Measurements from ENCODE around the gene ITGA2B. TPM values are rescaled to one million over a fixed set of nuclear protein-coding genes. Genes with fewer than 3 reads are reported as not detected.
"Not testable (repeated sequence)": the region's sequence is repeated elsewhere in the genome, so short reads cannot be mapped to it uniquely, and the experiment has no call there.

The ITGA2B gene
- total RNA-seq, 1 experiment from 2014 or later: 6.2 TPM

- H3K36me3 ChIP-seq (replicated peaks; ENCODE audit: control insufficient read depth, insufficient read depth, low read length): peaks cover 33% of the 10 kb centered on the region
- no peak overlapping the region for H3K4me3 ChIP-seq (ENCODE audit: insufficient read depth, low read depth, low read length)
- no peaks in the 10 kb centered on the region for H3K27me3 ChIP-seq (ENCODE audit: control insufficient read depth, insufficient read depth, low read length)
- no peak for DNase-seq
Observed at GRCh38 chr17:44398692-44399691, 9.5 kb upstream of the ITGA2B start.

GRCh38 chr17:44397479-44398440 is 8.3 kb upstream of the ITGA2B start:
- Histone ChIP-seq H3K27me3 (ENCODE audit: control insufficient read depth, insufficient read depth, low read length) (no peaks in the 10 kb centered on the region), H3K36me3 (replicated peaks; ENCODE audit: control insufficient read depth, insufficient read depth, low read length) (peaks cover 33% of the 10 kb centered on the region), H3K4me3 (ENCODE audit: insufficient read depth, low read depth, low read length) (no peak overlapping the region)
- DNase-seq: no peak

- no peaks in the 10 kb centered on the region for H3K27me3 ChIP-seq (ENCODE audit: control insufficient read depth, insufficient read depth, low read length)
- H3K4me3 ChIP-seq (ENCODE audit: insufficient read depth, low read depth, low read length): no peak overlapping the region
- peaks cover 33% of the 10 kb centered on the region for H3K36me3 ChIP-seq (replicated peaks; ENCODE audit: control insufficient read depth, insufficient read depth, low read length)
- no peak for DNase-seq
Observed at GRCh38 chr17:44396946-44397345, 7.5 kb upstream of the ITGA2B start.

GRCh38 chr17:44394833-44395232 is 5.4 kb upstream of the ITGA2B start:
- H3K36me3 ChIP-seq (replicated peaks; ENCODE audit: control insufficient read depth, insufficient read depth, low read length): peaks cover 19% of the 10 kb centered on the region

GRCh38 chr17:44394112-44394511 is 4.7 kb upstream of the ITGA2B start:
- H3K4me3 ChIP-seq (ENCODE audit: insufficient read depth, low read depth, low read length); H3K27me3 ChIP-seq (ENCODE audit: control insufficient read depth, insufficient read depth, low read length); DNase-seq: not testable (repeated sequence)
- peaks cover 15% of the 10 kb centered on the region for H3K36me3 ChIP-seq (replicated peaks; ENCODE audit: control insufficient read depth, insufficient read depth, low read length)

More at GRCh38 chr17:44394833-44395232, 5.4 kb upstream of the ITGA2B start:
- no peak for DNase-seq
- H3K27me3 ChIP-seq (ENCODE audit: control insufficient read depth, insufficient read depth, low read length): no peaks in the 10 kb centered on the region
- H3K4me3 ChIP-seq (ENCODE audit: insufficient read depth, low read depth, low read length): no peak overlapping the region

- Histone ChIP-seq H3K36me3 (replicated peaks; ENCODE audit: control insufficient read depth, insufficient read depth, low read length) (no peaks in the 10 kb centered on the region), H3K4me3 (ENCODE audit: insufficient read depth, low read depth, low read length) (no peak overlapping the region), H3K27me3 (ENCODE audit: control insufficient read depth, insufficient read depth, low read length) (peaks cover 15% of the 10 kb centered on the region)
- DNase-seq: no peak
Observed at GRCh38 chr17:44390250-44390870, 911 bp upstream of the ITGA2B start.

- peaks cover 19% of the 10 kb centered on the region for H3K27me3 ChIP-seq (ENCODE audit: control insufficient read depth, insufficient read depth, low read length)
- no peak overlapping the region for H3K4me3 ChIP-seq (ENCODE audit: insufficient read depth, low read depth, low read length)
- DNase-seq: no peak
- no peaks in the 10 kb centered on the region for H3K36me3 ChIP-seq (replicated peaks; ENCODE audit: control insufficient read depth, insufficient read depth, low read length)
Observed at GRCh38 chr17:44389723-44390202, 314 bp upstream of the ITGA2B start.

GRCh38 chr17:44387804-44388203 is 1.6 kb downstream of the ITGA2B start:
- H3K4me3 ChIP-seq (ENCODE audit: insufficient read depth, low read depth, low read length): no peak overlapping the region
- DNase-seq: no peak
- H3K36me3 ChIP-seq (replicated peaks; ENCODE audit: control insufficient read depth, insufficient read depth, low read length): no peaks in the 10 kb centered on the region
- H3K27me3 ChIP-seq (ENCODE audit: control insufficient read depth, insufficient read depth, low read length): peaks cover 36% of the 10 kb centered on the region

- H3K36me3 ChIP-seq (replicated peaks; ENCODE audit: control insufficient read depth, insufficient read depth, low read length): no peaks in the 10 kb centered on the region
- peaks cover 37% of the 10 kb centered on the region for H3K27me3 ChIP-seq (ENCODE audit: control insufficient read depth, insufficient read depth, low read length)
- no peak for DNase-seq
- peak overlapping the region; percentile 68 for H3K4me3 ChIP-seq (ENCODE audit: insufficient read depth, low read depth, low read length)
Observed at GRCh38 chr17:44386182-44386525, 3.3 kb downstream of the ITGA2B start.

- DNase-seq: peak; percentile 99
- Histone ChIP-seq H3K36me3 (replicated peaks; ENCODE audit: control insufficient read depth, insufficient read depth, low read length) (no peaks in the 10 kb centered on the region), H3K27me3 (ENCODE audit: control insufficient read depth, insufficient read depth, low read length) (peaks cover 37% of the 10 kb centered on the region), H3K4me3 (ENCODE audit: insufficient read depth, low read depth, low read length) (peak overlapping the region; percentile 68)
Observed at GRCh38 chr17:44385287-44386181, 3.9 kb downstream of the ITGA2B start.

GRCh38 chr17:44384823-44385286 is 4.6 kb downstream of the ITGA2B start:
- DNase-seq: no peak
- peak overlapping the region; percentile 68 for H3K4me3 ChIP-seq (ENCODE audit: insufficient read depth, low read depth, low read length)
- peaks cover 37% of the 10 kb centered on the region for H3K27me3 ChIP-seq (ENCODE audit: control insufficient read depth, insufficient read depth, low read length)
- no peaks in the 10 kb centered on the region for H3K36me3 ChIP-seq (replicated peaks; ENCODE audit: control insufficient read depth, insufficient read depth, low read length)

GRCh38 chr17:44384281-44384822 is 5.1 kb downstream of the ITGA2B start:
- Histone ChIP-seq H3K36me3 (replicated peaks; ENCODE audit: control insufficient read depth, insufficient read depth, low read length) (no peaks in the 10 kb centered on the region), H3K27me3 (ENCODE audit: control insufficient read depth, insufficient read depth, low read length) (peaks cover 37% of the 10 kb centered on the region), H3K4me3 (ENCODE audit: insufficient read depth, low read depth, low read length) (peak overlapping the region; percentile 68)
- peak; percentile 84 for DNase-seq

GRCh38 chr17:44383861-44384260 is 5.6 kb downstream of the ITGA2B start:
- Histone ChIP-seq H3K4me3 (ENCODE audit: insufficient read depth, low read depth, low read length) (no peak overlapping the region), H3K36me3 (replicated peaks; ENCODE audit: control insufficient read depth, insufficient read depth, low read length) (no peaks in the 10 kb centered on the region), H3K27me3 (ENCODE audit: control insufficient read depth, insufficient read depth, low read length) (peaks cover 37% of the 10 kb centered on the region)
- DNase-seq: no peak
